NCI-H1105 (cell line): ENCODE measurements around the gene RNF135.
"Not testable (repeated sequence)": the region's sequence is repeated elsewhere in the genome, so short reads cannot be mapped to it uniquely, and the experiment has no call there.

Source experiments
- DNase-seq: peaks from one replicate; lab custom pipeline; 2025; lab: John Stamatoyannopoulos, UW

Gene RNF135

GRCh38 chr17:30954046-30954830 is 16.6 kb upstream of the RNF135 start:
- no peak for DNase-seq

GRCh38 chr17:30956764-30957374 is 14.0 kb upstream of the RNF135 start:
- no peak for DNase-seq

- no peak for DNase-seq
These were observed 13.1 kb upstream of the RNF135 start for GRCh38 chr17:30957741-30958140.

GRCh38 chr17:30958187-30958586 is 12.7 kb upstream of the RNF135 start:
- DNase-seq, result no peak

GRCh38 chr17:30961209-30962188 is 9.3 kb upstream of the RNF135 start:
- no peak for DNase-seq

GRCh38 chr17:30964312-30964711 is 6.5 kb upstream of the RNF135 start:
- DNase-seq, result not testable (repeated sequence)

GRCh38 chr17:30964876-30965275 is 6.0 kb upstream of the RNF135 start:
- DNase-seq, result no peak

GRCh38 chr17:30965686-30966085 is 5.2 kb upstream of the RNF135 start:
- no peak for DNase-seq

- not testable (repeated sequence) for DNase-seq
These were observed 2.9 kb upstream of the RNF135 start for GRCh38 chr17:30967911-30968310.

- DNase-seq, result no peak
These were observed 629 bp upstream of the RNF135 start for GRCh38 chr17:30969989-30970830.

- DNase-seq, result no peak
These were observed 4.4 kb downstream of the RNF135 start for GRCh38 chr17:30975042-30975820.

- not testable (repeated sequence) for DNase-seq
These were observed 9.1 kb downstream of the RNF135 start for GRCh38 chr17:30979919-30980318.

- DNase-seq, result no peak
These were observed 11.0 kb downstream of the RNF135 start for GRCh38 chr17:30981531-30982519.

- no peak for DNase-seq
These were observed 12.0 kb downstream of the RNF135 start for GRCh38 chr17:30982855-30983254.

- no peak for DNase-seq
These were observed 19.6 kb downstream of the RNF135 start for GRCh38 chr17:30990458-30990857.

GRCh38 chr17:30992551-30992950 is 21.7 kb downstream of the RNF135 start:
- no peak for DNase-seq

GRCh38 chr17:30995347-30995746 is 24.5 kb downstream of the RNF135 start:
- DNase-seq, result no peak

GRCh38 chr17:30996486-30996885 is 25.6 kb downstream of the RNF135 start:
- DNase-seq, result no peak

GRCh38 chr17:30997270-30997669 is 26.4 kb downstream of the RNF135 start:
- DNase-seq, result no peak
